ENCODE measurements around the gene AOAH.

Gene AOAH

DNA sequence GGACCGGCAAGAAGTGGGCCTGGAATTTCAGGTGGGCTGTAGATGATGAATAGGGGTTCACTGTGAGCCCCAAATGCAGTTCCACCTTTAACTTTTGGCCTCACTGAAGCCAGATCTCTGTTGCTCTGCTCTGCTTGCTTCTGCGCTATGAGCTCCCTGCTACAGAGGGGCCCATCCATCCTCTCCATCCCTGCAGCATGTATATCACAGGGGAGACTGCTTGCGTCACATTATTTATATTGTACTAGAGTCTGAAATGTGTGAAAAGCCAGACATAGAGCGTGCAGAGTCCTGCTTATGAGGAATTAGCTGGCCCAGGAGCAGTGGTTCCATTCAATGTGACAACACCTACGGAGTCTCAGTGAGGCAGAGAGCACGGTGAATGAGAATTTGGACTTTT is 69.9 kb downstream of the AOAH start:
- Histone ChIP-seq H2AFZ (ENCODE audit: low read depth, low read length) (no peak overlapping the region), H3K4me3 (ENCODE audit: low read depth in 1 of 2, low read length in 2 of 2) (no peak overlapping the region), H3K27ac (ENCODE audit: low read length) (no peak overlapping the region), H3K4me2 (ENCODE audit: insufficient read depth, low read length) (no peak overlapping the region), H3K36me3 (ENCODE audit: insufficient read depth, low read length) (no peaks in the 10 kb centered on the region), H3K9ac (ENCODE audit: low read depth, low read length) (no peak overlapping the region), H3K9me3 (ENCODE audit: insufficient read depth, low read length, severe bottlenecking) (no peaks in the 10 kb centered on the region), H3K27me3 (ENCODE audit: insufficient read depth, low read length, poor library complexity) (no peaks in the 10 kb centered on the region), H4K20me1 (ENCODE audit: insufficient read depth, low read length) (no peaks in the 10 kb centered on the region), H3K4me1 (ENCODE audit: insufficient read depth, low read length) (peaks cover 14% of the 10 kb centered on the region), H3K79me2 (ENCODE audit: insufficient read depth, low read length) (no peaks in the 10 kb centered on the region)
- DNase-seq (no peak), ATAC-seq (ENCODE audit: insufficient read depth, low read depth) (no peak)
- TF ChIP-seq EZH2 (IDR thresholded peaks at IDR 0.05; ENCODE audit: borderline replicate concordance, low read depth, low read length, severe bottlenecking), result no peak
- TF ChIP-seq, protein P1, sequence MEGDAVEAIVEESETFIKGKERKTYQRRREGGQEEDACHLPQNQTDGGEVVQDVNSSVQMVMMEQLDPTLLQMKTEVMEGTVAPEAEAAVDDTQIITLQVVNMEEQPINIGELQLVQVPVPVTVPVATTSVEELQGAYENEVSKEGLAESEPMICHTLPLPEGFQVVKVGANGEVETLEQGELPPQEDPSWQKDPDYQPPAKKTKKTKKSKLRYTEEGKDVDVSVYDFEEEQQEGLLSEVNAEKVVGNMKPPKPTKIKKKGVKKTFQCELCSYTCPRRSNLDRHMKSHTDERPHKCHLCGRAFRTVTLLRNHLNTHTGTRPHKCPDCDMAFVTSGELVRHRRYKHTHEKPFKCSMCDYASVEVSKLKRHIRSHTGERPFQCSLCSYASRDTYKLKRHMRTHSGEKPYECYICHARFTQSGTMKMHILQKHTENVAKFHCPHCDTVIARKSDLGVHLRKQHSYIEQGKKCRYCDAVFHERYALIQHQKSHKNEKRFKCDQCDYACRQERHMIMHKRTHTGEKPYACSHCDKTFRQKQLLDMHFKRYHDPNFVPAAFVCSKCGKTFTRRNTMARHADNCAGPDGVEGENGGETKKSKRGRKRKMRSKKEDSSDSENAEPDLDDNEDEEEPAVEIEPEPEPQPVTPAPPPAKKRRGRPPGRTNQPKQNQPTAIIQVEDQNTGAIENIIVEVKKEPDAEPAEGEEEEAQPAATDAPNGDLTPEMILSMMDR (IDR thresholded peaks at IDR 0.05; ENCODE audit: borderline replicate concordance, extremely low read depth, low read length, poor library complexity, severe bottlenecking), result no peak

- Histone ChIP-seq H3K4me1 (ENCODE audit: insufficient read depth, low read length) (peaks cover 14% of the 10 kb centered on the region), H3K4me3 (ENCODE audit: low read depth in 1 of 2, low read length in 2 of 2) (no peak overlapping the region), H3K9me3 (ENCODE audit: insufficient read depth, low read length, severe bottlenecking) (no peaks in the 10 kb centered on the region), H3K4me2 (ENCODE audit: insufficient read depth, low read length) (no peak overlapping the region), H3K9ac (ENCODE audit: low read depth, low read length) (no peak overlapping the region), H3K79me2 (ENCODE audit: insufficient read depth, low read length) (no peaks in the 10 kb centered on the region), H3K27ac (ENCODE audit: low read length) (0 out of 2 replicates have a peak overlapping the region, but pooled peaks have one; percentile 20), H2AFZ (ENCODE audit: low read depth, low read length) (no peak overlapping the region), H3K27me3 (ENCODE audit: insufficient read depth, low read length, poor library complexity) (no peaks in the 10 kb centered on the region), H4K20me1 (ENCODE audit: insufficient read depth, low read length) (no peaks in the 10 kb centered on the region), H3K36me3 (ENCODE audit: insufficient read depth, low read length) (no peaks in the 10 kb centered on the region)
- TF ChIP-seq, protein P1 (IDR thresholded peaks at IDR 0.05; ENCODE audit: borderline replicate concordance, extremely low read depth, low read length, poor library complexity, severe bottlenecking), result no peak
- TF ChIP-seq EZH2 (IDR thresholded peaks at IDR 0.05; ENCODE audit: borderline replicate concordance, low read depth, low read length, severe bottlenecking), result no peak
- ATAC-seq (ENCODE audit: insufficient read depth, low read depth) (peak; percentile 85), DNase-seq (peak; percentile 30)
These were observed 70.5 kb downstream of the AOAH start for GRCh38 chr7:36653663-36654355.

GRCh38 chr7:36653008-36653662 is 71.2 kb downstream of the AOAH start:
- H3K27ac ChIP-seq (ENCODE audit: low read length), result 0 out of 2 replicates have a peak overlapping the region, but pooled peaks have one; percentile 20
- TF ChIP-seq, protein P1 (IDR thresholded peaks at IDR 0.05; ENCODE audit: borderline replicate concordance, extremely low read depth, low read length, poor library complexity, severe bottlenecking), result no peak
- no peak for TF ChIP-seq EZH2 (IDR thresholded peaks at IDR 0.05; ENCODE audit: borderline replicate concordance, low read depth, low read length, severe bottlenecking)
- ATAC-seq (ENCODE audit: insufficient read depth, low read depth) (no peak), DNase-seq (no peak)
- H3K79me2 ChIP-seq (ENCODE audit: insufficient read depth, low read length), result no peaks in the 10 kb centered on the region
- peaks cover 14% of the 10 kb centered on the region for H3K4me1 ChIP-seq (ENCODE audit: insufficient read depth, low read length)
- H3K36me3 ChIP-seq (ENCODE audit: insufficient read depth, low read length), result no peaks in the 10 kb centered on the region
- no peak overlapping the region for H3K4me2 ChIP-seq (ENCODE audit: insufficient read depth, low read length)
- no peak overlapping the region for H3K4me3 ChIP-seq (ENCODE audit: low read depth in 1 of 2, low read length in 2 of 2)
- H3K9ac ChIP-seq (ENCODE audit: low read depth, low read length), result no peak overlapping the region
- no peak overlapping the region for H2AFZ ChIP-seq (ENCODE audit: low read depth, low read length)
- no peaks in the 10 kb centered on the region for H3K27me3 ChIP-seq (ENCODE audit: insufficient read depth, low read length, poor library complexity)
- no peaks in the 10 kb centered on the region for H3K9me3 ChIP-seq (ENCODE audit: insufficient read depth, low read length, severe bottlenecking)
- H4K20me1 ChIP-seq (ENCODE audit: insufficient read depth, low read length), result no peaks in the 10 kb centered on the region

Data from DND-41 (cell line).